Measurements from ENCODE around the gene ERICH3. TPM values are rescaled to one million over a fixed set of nuclear protein-coding genes. Genes with fewer than 3 reads are reported as not detected.

ERICH3 gene
- total and polyA plus RNA-seq, 9 of the 15 experiments (the other 6 are each of a cell fraction or from before 2014, with no cell fraction given), result not detected

DNA sequence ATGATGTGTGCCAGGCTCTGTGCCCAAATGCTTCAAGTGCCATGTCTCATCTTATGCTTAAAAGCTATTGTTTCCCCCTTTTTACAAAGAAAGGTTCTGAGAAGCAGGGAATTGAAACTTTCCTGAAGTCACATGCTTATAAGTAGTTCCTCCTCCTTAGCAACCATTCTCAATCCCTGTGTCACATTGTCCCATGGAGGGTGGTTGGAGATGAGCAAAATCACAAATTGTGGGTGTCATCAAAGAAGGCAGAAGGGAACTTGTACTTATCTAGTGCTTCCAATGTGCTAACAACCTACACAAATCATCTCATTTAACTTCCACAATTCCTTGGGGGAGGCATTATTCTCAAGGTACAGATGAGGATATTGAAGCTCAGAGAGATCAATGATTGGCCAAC lies 10.1 kb upstream of the ERICH3 start:
- H3K27me3 ChIP-seq (ENCODE audit: control insufficient read depth in 2 of 2, insufficient read depth in 2 of 2, low read length in 2 of 2), result no peaks in the 10 kb centered on the region
- no peak overlapping the region for H3K9ac ChIP-seq (ENCODE audit: insufficient read depth in 1 of 2, low read depth in 2 of 2, low read length in 2 of 2)
- no peak overlapping the region for H3K4me2 ChIP-seq (ENCODE audit: insufficient read depth, low read length)
- no peak for ATAC-seq
- no TSS peak for BruUV-seq (replicated peaks)
- no peaks in the 10 kb centered on the region for H3K79me2 ChIP-seq (ENCODE audit: control insufficient read depth, insufficient read depth, low read length)
- H3K9me3 ChIP-seq (replicated peaks; ENCODE audit: control insufficient read depth, insufficient read depth, low read depth, low read length), result no peaks in the 10 kb centered on the region
- H3K27ac ChIP-seq (ENCODE audit: extremely low read depth, low read depth, low read length), result no peak overlapping the region
- no peaks in the 10 kb centered on the region for H4K20me1 ChIP-seq (replicated peaks; ENCODE audit: control insufficient read depth, insufficient read depth, low read length)
- TF ChIP-seq TCFL5 (CRISPR knock-in tag; conservative IDR thresholded peaks at IDR 0.05), result no peak
- TF ChIP-seq, protein P1, sequence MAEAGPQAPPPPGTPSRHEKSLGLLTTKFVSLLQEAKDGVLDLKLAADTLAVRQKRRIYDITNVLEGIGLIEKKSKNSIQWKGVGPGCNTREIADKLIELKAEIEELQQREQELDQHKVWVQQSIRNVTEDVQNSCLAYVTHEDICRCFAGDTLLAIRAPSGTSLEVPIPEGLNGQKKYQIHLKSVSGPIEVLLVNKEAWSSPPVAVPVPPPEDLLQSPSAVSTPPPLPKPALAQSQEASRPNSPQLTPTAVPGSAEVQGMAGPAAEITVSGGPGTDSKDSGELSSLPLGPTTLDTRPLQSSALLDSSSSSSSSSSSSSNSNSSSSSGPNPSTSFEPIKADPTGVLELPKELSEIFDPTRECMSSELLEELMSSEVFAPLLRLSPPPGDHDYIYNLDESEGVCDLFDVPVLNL (CRISPR knock-in tag; IDR thresholded peaks at IDR 0.05; ENCODE audit: low read depth), result no peak
- no peak for TF ChIP-seq ZNF347 (CRISPR knock-in tag; IDR thresholded peaks at IDR 0.05; ENCODE audit: low read depth)
- TF ChIP-seq PHF20 (IDR thresholded peaks at IDR 0.05; ENCODE audit: partially characterized antibody), result no peak
- no peak for TF ChIP-seq CBX8 (IDR thresholded peaks at IDR 0.05; ENCODE audit: borderline replicate concordance, extremely low read depth, low read depth, low read length, poor library complexity, severe bottlenecking)
- no peak for TF ChIP-seq PCBP2 (IDR thresholded peaks at IDR 0.05; ENCODE audit: low read depth, low read length, poor library complexity, severe bottlenecking)
- H3K4me1 ChIP-seq (replicated peaks in 1 of 2; ENCODE audit: control insufficient read depth in 2 of 2, insufficient read depth in 2 of 2, low read length in 2 of 2), result no peaks in the 10 kb centered on the region
- DNase-seq (ENCODE audit: extremely low read depth in 1 of 4, low spot score in 3 of 4), result no peak
- intact Hi-C loops (cut with micrococcal nuclease) (no loop called here), in situ Hi-C loops (cut with MboI) (no loop called here)
- H3K9me1 ChIP-seq (ENCODE audit: control insufficient read depth, insufficient read depth, low read length), result no peaks in the 10 kb centered on the region
- POLR2A ChIA-PET, result interaction anchor here (0.6 kb wide), 1 partner anchor 75 kb away, joined by 3 read pairs; no protein-coding TSS in a partner anchor
- H2AFZ ChIP-seq (ENCODE audit: low read depth, low read length), result no peak overlapping the region
- H3K36me3 ChIP-seq (ENCODE audit: control insufficient read depth, insufficient read depth, low read length), result no peaks in the 10 kb centered on the region
- H3K4me3 ChIP-seq, result no peak overlapping the region
- CTCF ChIA-PET (ENCODE audit: low intra/inter-chr PET ratio), result no interaction called here
- FAIRE-seq, result no peak
